RWPE2 (cell line): ENCODE results near the gene BRAF.

Source experiments
- ATAC-seq: fragments of 200-7000 bp; cut with Tn5 transposase; 3 replicates; pipeline ENCODE4 v1.9.1; 2021; ENCODE audit warnings: low read depth
- DNase-seq: peaks from one replicate; pipeline ENCODE4 v3.0.0-alpha.2; 2020; ENCODE audit warnings: low spot score
- H3K27ac ChIP-seq: fragments of 450-650 bp; 2 replicates; pipeline ENCODE4 v1.5.1; 2017; ENCODE audit warnings: mild to moderate bottlenecking; ENCODE audit not compliant: poor library complexity, severe bottlenecking
- H3K27me3 ChIP-seq: fragments of 250-450 bp; sonication (Bioruptor Pico); 2 replicates; pipeline ENCODE4 v1.5.1; 2021; ENCODE audit warnings: mild to moderate bottlenecking, moderate library complexity; ENCODE audit not compliant: insufficient read depth, poor library complexity, severe bottlenecking
- H3K36me3 ChIP-seq: fragments of 250-450 bp; sonication (Bioruptor Pico); 2 replicates; pipeline ENCODE4 v1.5.1; 2020; ENCODE audit warnings: low read depth, mild to moderate bottlenecking, moderate library complexity
- H3K4me1 ChIP-seq: fragments of 250-450 bp; sonication (Bioruptor Pico); 2 replicates; pipeline ENCODE4 v1.5.1; 2021; ENCODE audit warnings: mild to moderate bottlenecking, moderate library complexity; ENCODE audit not compliant: insufficient read depth, poor library complexity, severe bottlenecking
- H3K4me3 ChIP-seq: fragments of 250-450 bp; sonication (Bioruptor Pico); 2 replicates; pipeline ENCODE4 v1.5.1; 2021; ENCODE audit warnings: mild to moderate bottlenecking, moderate library complexity; ENCODE audit not compliant: severe bottlenecking
- H3K9me3 ChIP-seq: fragments of 250-450 bp; sonication (Bioruptor Pico); 2 replicates; pipeline ENCODE4 v1.5.1; 2021; ENCODE audit warnings: mild to moderate bottlenecking, moderate library complexity; ENCODE audit not compliant: severe bottlenecking
- TF ChIP-seq, protein P1 (sequence below): fragments of 450-650 bp; IDR thresholded peaks from one replicate; pipeline ENCODE4 v1.5.1; 2017; ENCODE audit warnings: mild to moderate bottlenecking, moderate library complexity; ENCODE audit not compliant: poor library complexity, severe bottlenecking

BRAF gene

DNA sequence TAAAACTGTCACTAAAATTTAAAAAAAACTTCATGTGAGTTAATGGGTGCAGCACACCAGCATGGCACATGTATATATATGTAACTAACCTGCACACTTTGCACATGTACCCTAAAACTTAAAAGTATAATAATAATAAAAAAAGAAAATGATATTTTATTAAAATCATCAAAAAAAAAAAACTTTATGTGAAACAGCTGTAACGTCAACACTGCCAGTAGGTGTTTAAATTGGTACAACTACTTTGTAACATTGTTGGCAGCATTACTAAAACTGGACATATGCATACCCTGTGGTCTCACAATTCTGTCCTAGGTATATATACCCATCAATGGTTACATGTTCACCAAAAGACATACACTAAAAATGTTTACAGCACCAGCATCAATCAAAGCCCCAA lies 146.2 kb downstream of the BRAF start:
- TF ChIP-seq, protein P1, sequence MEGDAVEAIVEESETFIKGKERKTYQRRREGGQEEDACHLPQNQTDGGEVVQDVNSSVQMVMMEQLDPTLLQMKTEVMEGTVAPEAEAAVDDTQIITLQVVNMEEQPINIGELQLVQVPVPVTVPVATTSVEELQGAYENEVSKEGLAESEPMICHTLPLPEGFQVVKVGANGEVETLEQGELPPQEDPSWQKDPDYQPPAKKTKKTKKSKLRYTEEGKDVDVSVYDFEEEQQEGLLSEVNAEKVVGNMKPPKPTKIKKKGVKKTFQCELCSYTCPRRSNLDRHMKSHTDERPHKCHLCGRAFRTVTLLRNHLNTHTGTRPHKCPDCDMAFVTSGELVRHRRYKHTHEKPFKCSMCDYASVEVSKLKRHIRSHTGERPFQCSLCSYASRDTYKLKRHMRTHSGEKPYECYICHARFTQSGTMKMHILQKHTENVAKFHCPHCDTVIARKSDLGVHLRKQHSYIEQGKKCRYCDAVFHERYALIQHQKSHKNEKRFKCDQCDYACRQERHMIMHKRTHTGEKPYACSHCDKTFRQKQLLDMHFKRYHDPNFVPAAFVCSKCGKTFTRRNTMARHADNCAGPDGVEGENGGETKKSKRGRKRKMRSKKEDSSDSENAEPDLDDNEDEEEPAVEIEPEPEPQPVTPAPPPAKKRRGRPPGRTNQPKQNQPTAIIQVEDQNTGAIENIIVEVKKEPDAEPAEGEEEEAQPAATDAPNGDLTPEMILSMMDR, result no peak
- Histone ChIP-seq H3K27me3 (no peaks in the 10 kb centered on the region), H3K36me3 (peaks cover 59% of the 10 kb centered on the region), H3K4me3 (no peak overlapping the region), H3K9me3 (no peaks in the 10 kb centered on the region), H3K27ac (no peak overlapping the region), H3K4me1 (no peaks in the 10 kb centered on the region)
- DNase-seq (no peak), ATAC-seq (no peak)

DNA sequence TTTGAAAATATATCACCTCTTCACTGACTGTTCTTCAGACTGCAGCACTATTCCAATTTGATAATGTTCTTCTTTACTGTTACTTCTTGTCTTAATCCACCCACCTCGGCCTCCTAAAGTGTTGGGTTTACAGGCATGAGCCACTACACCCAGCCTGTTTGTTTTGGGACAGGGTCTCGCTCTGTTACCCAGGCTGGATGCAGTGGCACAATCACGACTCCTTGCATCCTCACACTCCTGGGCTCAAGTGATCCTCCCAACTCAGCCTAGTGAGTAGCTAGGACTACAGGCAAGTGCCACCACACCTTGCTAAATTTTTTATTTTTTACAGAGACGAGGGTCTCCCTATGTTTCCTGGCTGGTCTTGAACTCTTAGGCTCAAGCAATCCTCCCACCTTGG lies 150.4 kb downstream of the BRAF start:
- H3K27me3 ChIP-seq, result no peaks in the 10 kb centered on the region
- ATAC-seq, result no peak
- no peak for DNase-seq
- no peaks in the 10 kb centered on the region for H3K4me1 ChIP-seq
- no peak overlapping the region for H3K4me3 ChIP-seq
- no peaks in the 10 kb centered on the region for H3K9me3 ChIP-seq
- peaks cover 41% of the 10 kb centered on the region for H3K36me3 ChIP-seq
- H3K27ac ChIP-seq, result no peak overlapping the region
- TF ChIP-seq, protein P1, result no peak

DNA sequence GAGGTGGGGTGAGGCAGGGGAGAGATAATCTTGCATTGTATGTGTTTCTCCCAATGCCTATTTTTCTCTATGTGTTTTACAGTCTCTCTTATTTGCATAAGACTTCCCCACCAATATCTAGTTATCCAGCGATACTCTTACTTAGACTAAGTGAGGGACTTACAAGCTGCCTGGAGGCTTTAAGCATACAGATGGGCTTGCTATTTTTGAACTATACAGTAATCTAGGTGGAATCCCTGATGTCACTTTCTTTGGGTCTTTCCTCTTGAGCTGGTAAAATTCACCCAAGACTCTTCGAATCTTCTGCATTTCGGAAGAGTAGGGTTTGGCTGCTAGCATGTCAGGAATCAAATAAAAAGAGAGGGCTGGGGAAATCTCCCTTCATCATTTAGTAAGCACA lies 151.6 kb downstream of the BRAF start:
- Histone ChIP-seq H3K27ac (no peak overlapping the region), H3K4me3 (no peak overlapping the region), H3K36me3 (peaks cover 32% of the 10 kb centered on the region), H3K9me3 (no peaks in the 10 kb centered on the region), H3K27me3 (no peaks in the 10 kb centered on the region), H3K4me1 (no peaks in the 10 kb centered on the region)
- DNase-seq, result no peak
- ATAC-seq, result no peak
- TF ChIP-seq, protein P1, result no peak

DNA sequence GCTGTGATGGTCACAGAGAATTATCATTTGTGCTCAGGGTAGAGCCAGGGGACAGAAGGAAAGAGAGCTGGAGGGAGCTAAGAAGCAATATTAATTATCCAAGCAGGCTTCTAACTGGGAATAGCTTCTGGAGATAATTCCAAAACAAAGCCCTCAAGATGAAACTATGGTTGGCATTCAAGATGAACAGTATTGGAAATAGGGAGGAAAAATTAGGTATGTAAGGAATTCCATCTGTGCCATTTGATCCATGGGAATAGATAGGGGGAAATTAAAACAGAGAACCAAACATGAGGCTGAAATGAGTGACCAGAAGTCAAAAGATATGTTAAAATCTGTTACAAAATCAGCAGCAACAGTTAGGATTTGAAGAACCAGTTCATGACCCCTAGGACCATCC lies 152.9 kb downstream of the BRAF start:
- Histone ChIP-seq H3K9me3 (no peaks in the 10 kb centered on the region), H3K27ac (no peak overlapping the region), H3K27me3 (no peaks in the 10 kb centered on the region), H3K36me3 (peaks cover 23% of the 10 kb centered on the region), H3K4me3 (no peak overlapping the region), H3K4me1 (no peaks in the 10 kb centered on the region)
- TF ChIP-seq, protein P1, result no peak
- no peak for ATAC-seq
- no peak for DNase-seq

DNA sequence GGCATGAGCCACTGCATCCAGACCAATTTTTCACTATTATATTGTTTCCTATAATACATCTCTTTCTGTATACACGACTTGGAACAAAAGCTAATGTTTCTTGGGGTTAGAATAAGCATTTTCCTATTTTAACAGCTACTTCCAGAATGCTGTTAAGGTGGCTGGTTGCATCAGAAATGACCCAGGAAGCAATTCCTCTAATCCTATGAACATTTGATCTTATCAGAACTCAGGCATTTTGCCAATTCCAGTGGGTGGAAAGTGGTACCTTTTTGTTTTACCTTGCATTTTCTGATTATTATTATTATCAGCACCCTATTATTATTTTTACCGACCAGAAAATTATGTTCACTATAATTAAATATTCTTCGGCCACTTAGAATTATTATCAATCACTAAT lies 154.9 kb downstream of the BRAF start:
- ATAC-seq (no peak), DNase-seq (no peak)
- Histone ChIP-seq H3K27me3 (no peaks in the 10 kb centered on the region), H3K9me3 (no peaks in the 10 kb centered on the region), H3K36me3 (peaks cover 10% of the 10 kb centered on the region; the same call in 1 of the 2 replicates), H3K4me1 (no peaks in the 10 kb centered on the region), H3K4me3 (no peak overlapping the region), H3K27ac (no peak overlapping the region)
- TF ChIP-seq, protein P1, result no peak
